DOHH2 (cell line): ENCODE data around the gene ZWINT.

Experiments used
- H3F3A ChIP-seq: fragments of 200-600 bp; sonication (generic), shearing (Covaris generic); 2 replicates; pipeline ENCODE4 v1.6.0; 2016; ENCODE audit warnings: antibody characterized with exemption, mild to moderate bottlenecking; ENCODE audit not compliant: control insufficient read depth, insufficient read depth
- H3K27ac ChIP-seq: fragments of 200-600 bp; sonication (generic); 2 replicates; pipeline ENCODE4 v1.5.1; 2014; ENCODE audit warnings: low read depth, mild to moderate bottlenecking, low read length, moderate library complexity
- H3K27me3 ChIP-seq: fragments of 200-600 bp; sonication (generic); 2 replicates; pipeline ENCODE4 v1.6.1; 2014; ENCODE audit warnings: mild to moderate bottlenecking, low read length, mixed read lengths; ENCODE audit not compliant: control insufficient read depth
- H3K36me3 ChIP-seq: fragments of 200-600 bp; sonication (generic); 2 replicates; pipeline ENCODE4 v1.6.1; 2014; ENCODE audit warnings: mild to moderate bottlenecking, low read length, moderate library complexity, mixed read lengths; ENCODE audit not compliant: control insufficient read depth
- H3K4me1 ChIP-seq: fragments of 200-600 bp; sonication (generic); 2 replicates; pipeline ENCODE4 v1.6.1; 2014; ENCODE audit warnings: mild to moderate bottlenecking, low read length, mixed read lengths; ENCODE audit not compliant: control insufficient read depth
- H3K4me2 ChIP-seq: fragments of 200-600 bp; sonication (generic); 2 replicates; pipeline ENCODE4 v1.6.0; 2014; ENCODE audit warnings: mild to moderate bottlenecking, low read length, moderate library complexity
- H3K4me3 ChIP-seq: fragments of 200-600 bp; sonication (generic); 2 replicates; pipeline ENCODE4 v1.5.1; 2014; ENCODE audit warnings: mild to moderate bottlenecking, low read length, mixed read lengths
- H3K79me2 ChIP-seq: fragments of 200-600 bp; sonication (generic); 2 replicates; pipeline ENCODE4 v1.6.1; 2014; ENCODE audit warnings: mild to moderate bottlenecking, low read length, mixed read lengths; ENCODE audit not compliant: control insufficient read depth
- H3K9me2 ChIP-seq: fragments of 200-600 bp; sonication (generic); replicated peaks from 2 replicates; pipeline ENCODE4 v1.6.1; 2014; ENCODE audit warnings: mild to moderate bottlenecking, low read length, mixed read lengths; ENCODE audit not compliant: control insufficient read depth
- H3K9me3 ChIP-seq: fragments of 200-600 bp; sonication (generic); 2 replicates; pipeline ENCODE4 v1.6.1; 2014; ENCODE audit warnings: antibody characterized with exemption, low read length, mixed read lengths; ENCODE audit not compliant: control insufficient read depth, insufficient read depth
- H4K20me1 ChIP-seq: fragments of 200-600 bp; sonication (generic); 2 replicates; pipeline ENCODE4 v1.6.0; 2014; ENCODE audit warnings: low read depth, mild to moderate bottlenecking, antibody characterized with exemption, low read length, moderate library complexity; ENCODE audit not compliant: control insufficient read depth, insufficient read depth
- EZH2phosphoT487 ChIP-seq: fragments of 200-600 bp; sonication (generic); IDR thresholded peaks from 2 replicates; pipeline ENCODE4 v1.6.1; 2017; ENCODE audit warnings: borderline replicate concordance, mild to moderate bottlenecking, antibody characterized with exemption, low read length, moderate library complexity, mixed read lengths
- TF ChIP-seq, protein P1 (sequence below): fragments of 200-600 bp; sonication (generic); IDR thresholded peaks from one replicate; pipeline ENCODE4 v1.5.1; 2014; ENCODE audit warnings: antibody characterized with exemption, mild to moderate bottlenecking, low read depth, low read length; ENCODE audit not compliant: poor library complexity, severe bottlenecking

The ZWINT gene

DNA sequence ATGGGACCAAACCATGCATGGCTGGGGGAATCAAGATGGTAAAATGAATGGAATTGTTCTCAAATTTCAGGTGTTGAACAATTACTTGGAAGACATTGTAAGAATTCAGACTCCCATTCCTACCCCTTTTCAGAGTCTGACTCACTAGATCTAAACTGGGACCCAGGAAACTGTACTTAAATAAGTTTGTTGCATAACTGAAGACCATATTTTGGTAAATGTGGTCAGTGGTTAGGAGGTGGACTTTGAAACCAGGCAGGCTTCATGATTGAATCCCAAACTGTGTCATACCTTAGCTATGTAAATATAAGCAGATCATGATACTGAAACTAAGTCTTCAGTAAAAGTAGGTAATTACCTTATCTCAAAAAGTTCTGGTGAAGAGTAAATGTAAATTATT, 41.7 kb downstream of the ZWINT start:
- Histone ChIP-seq H3K36me3 (no peaks in the 10 kb centered on the region), H3K4me2 (no peak overlapping the region), H4K20me1 (no peaks in the 10 kb centered on the region), H3K79me2 (no peaks in the 10 kb centered on the region), H3K9me2 (no peaks in the 10 kb centered on the region), H3K9me3 (no peaks in the 10 kb centered on the region; the same call in 1 of the 2 replicates), H3K27ac (no peak overlapping the region), H3K27me3 (no peaks in the 10 kb centered on the region), H3F3A (no peaks in the 10 kb centered on the region), H3K4me3 (no peak overlapping the region), H3K4me1 (no peaks in the 10 kb centered on the region)
- TF ChIP-seq, protein P1, sequence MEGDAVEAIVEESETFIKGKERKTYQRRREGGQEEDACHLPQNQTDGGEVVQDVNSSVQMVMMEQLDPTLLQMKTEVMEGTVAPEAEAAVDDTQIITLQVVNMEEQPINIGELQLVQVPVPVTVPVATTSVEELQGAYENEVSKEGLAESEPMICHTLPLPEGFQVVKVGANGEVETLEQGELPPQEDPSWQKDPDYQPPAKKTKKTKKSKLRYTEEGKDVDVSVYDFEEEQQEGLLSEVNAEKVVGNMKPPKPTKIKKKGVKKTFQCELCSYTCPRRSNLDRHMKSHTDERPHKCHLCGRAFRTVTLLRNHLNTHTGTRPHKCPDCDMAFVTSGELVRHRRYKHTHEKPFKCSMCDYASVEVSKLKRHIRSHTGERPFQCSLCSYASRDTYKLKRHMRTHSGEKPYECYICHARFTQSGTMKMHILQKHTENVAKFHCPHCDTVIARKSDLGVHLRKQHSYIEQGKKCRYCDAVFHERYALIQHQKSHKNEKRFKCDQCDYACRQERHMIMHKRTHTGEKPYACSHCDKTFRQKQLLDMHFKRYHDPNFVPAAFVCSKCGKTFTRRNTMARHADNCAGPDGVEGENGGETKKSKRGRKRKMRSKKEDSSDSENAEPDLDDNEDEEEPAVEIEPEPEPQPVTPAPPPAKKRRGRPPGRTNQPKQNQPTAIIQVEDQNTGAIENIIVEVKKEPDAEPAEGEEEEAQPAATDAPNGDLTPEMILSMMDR: no peak
- no peak for TF ChIP-seq EZH2phosphoT487

DNA sequence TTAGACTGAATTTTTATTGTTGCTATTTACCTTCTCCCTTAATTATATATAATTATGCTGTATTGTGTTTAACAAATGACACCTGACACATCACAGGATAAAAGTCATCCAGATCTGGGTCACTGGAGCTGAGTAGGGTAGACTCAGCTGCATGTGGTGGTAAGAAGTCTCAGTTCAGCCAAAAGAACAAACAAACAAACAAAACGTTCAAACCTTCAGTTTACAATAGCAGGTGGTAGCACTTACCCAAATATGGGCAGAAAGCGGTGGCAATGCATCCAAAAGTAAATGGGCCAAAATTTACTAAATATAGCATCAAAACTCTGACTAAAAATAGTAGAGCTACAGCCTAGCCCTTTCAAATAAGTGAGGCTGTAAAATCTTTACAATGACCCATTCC, 42.2 kb downstream of the ZWINT start:
- Histone ChIP-seq H3K4me2 (no peak overlapping the region), H3K9me3 (no peaks in the 10 kb centered on the region; the same call in 1 of the 2 replicates), H3F3A (no peaks in the 10 kb centered on the region), H3K9me2 (no peaks in the 10 kb centered on the region), H4K20me1 (no peaks in the 10 kb centered on the region), H3K27ac (no peak overlapping the region), H3K4me1 (no peaks in the 10 kb centered on the region), H3K27me3 (no peaks in the 10 kb centered on the region), H3K4me3 (no peak overlapping the region), H3K36me3 (no peaks in the 10 kb centered on the region), H3K79me2 (no peaks in the 10 kb centered on the region)
- TF ChIP-seq, protein P1: no peak
- TF ChIP-seq EZH2phosphoT487: no peak

DNA sequence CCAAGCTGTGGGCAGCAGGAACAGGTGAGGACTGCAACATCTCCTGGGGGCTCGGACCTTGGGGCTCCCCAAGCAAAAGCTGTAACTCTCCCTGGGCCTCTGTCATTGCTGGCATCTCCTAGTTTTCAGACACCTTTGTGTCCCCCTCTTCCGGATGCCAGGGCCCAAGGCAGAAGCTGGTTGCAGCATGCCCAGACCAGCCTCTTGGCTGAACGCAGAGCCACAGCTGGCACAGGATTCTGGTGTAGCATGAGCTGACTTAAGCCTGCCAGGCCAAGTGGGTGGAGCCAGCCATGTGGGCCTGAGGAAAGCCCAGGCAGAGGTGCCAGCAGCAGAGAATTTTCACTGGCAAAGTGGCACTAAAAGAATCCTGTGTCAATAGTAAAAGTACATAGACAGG, 43.5 kb downstream of the ZWINT start:
- Histone ChIP-seq H3K9me3 (no peaks in the 10 kb centered on the region; the same call in 1 of the 2 replicates), H3K27ac (no peak overlapping the region), H4K20me1 (no peaks in the 10 kb centered on the region), H3K4me2 (no peak overlapping the region), H3K9me2 (no peaks in the 10 kb centered on the region), H3K4me1 (no peaks in the 10 kb centered on the region), H3F3A (no peaks in the 10 kb centered on the region), H3K36me3 (no peaks in the 10 kb centered on the region), H3K79me2 (no peaks in the 10 kb centered on the region), H3K27me3 (no peaks in the 10 kb centered on the region), H3K4me3 (no peak overlapping the region)
- TF ChIP-seq EZH2phosphoT487: no peak
- TF ChIP-seq, protein P1: no peak
